ENCODE measurements around the gene FHAD1. TPM values are rescaled to one million over a fixed set of nuclear protein-coding genes. Genes with fewer than 3 reads are reported as not detected.

Gene FHAD1
- total RNA-seq, 1 donor: 0.72 TPM

GRCh38 chr1:15424981-15425380 lies 178.0 kb downstream of the FHAD1 start:
- Histone ChIP-seq H3K27ac (ENCODE audit: low read depth, low read length) (no peak overlapping the region), H3K9me3 (ENCODE audit: low read depth, low read length) (no peaks in the 10 kb centered on the region), H2AFZ (ENCODE audit: low read length) (no peak overlapping the region), H3K4me1 (ENCODE audit: insufficient read depth, low read length) (peaks cover 12% of the 10 kb centered on the region), H3K4me3 (ENCODE audit: insufficient read depth, low read length) (no peak overlapping the region), H3K27me3 (ENCODE audit: insufficient read depth, low read length) (no peaks in the 10 kb centered on the region), H4K20me1 (ENCODE audit: insufficient read depth, low read length) (peaks cover 35% of the 10 kb centered on the region), H3K79me2 (ENCODE audit: insufficient read depth, low read length) (peaks cover 57% of the 10 kb centered on the region), H3K36me3 (ENCODE audit: insufficient read depth, low read length) (peaks cover 9% of the 10 kb centered on the region), H3K4me2 (ENCODE audit: insufficient read depth, low read length) (no peak overlapping the region)
- no peak for TF ChIP-seq CTCF (IDR thresholded peaks at IDR 0.05; ENCODE audit: extremely low read depth, low read depth, low read length)
- DNase-seq (ENCODE audit: insufficient read length, low spot score, missing footprints): peak; percentile 72

- peak overlapping the region; percentile 33 for H3K27ac ChIP-seq (ENCODE audit: low read depth, low read length)
- H3K4me1 ChIP-seq (ENCODE audit: insufficient read depth, low read length): peaks cover 15% of the 10 kb centered on the region
- no peaks in the 10 kb centered on the region for H3K9me3 ChIP-seq (ENCODE audit: low read depth, low read length)
- H3K4me2 ChIP-seq (ENCODE audit: insufficient read depth, low read length): no peak overlapping the region
- no peak overlapping the region for H3K4me3 ChIP-seq (ENCODE audit: insufficient read depth, low read length)
- H3K27me3 ChIP-seq (ENCODE audit: insufficient read depth, low read length): no peaks in the 10 kb centered on the region
- DNase-seq (ENCODE audit: insufficient read length, low spot score, missing footprints): peak; percentile 1
- H3K79me2 ChIP-seq (ENCODE audit: insufficient read depth, low read length): peaks cover 52% of the 10 kb centered on the region
- H4K20me1 ChIP-seq (ENCODE audit: insufficient read depth, low read length): peaks cover 33% of the 10 kb centered on the region
- H3K36me3 ChIP-seq (ENCODE audit: insufficient read depth, low read length): peaks cover 12% of the 10 kb centered on the region
- H2AFZ ChIP-seq (ENCODE audit: low read length): no peak overlapping the region
- no peak for TF ChIP-seq CTCF (IDR thresholded peaks at IDR 0.05; ENCODE audit: extremely low read depth, low read depth, low read length)
Measured at GRCh38 chr1:15425521-15425920, 178.5 kb downstream of the FHAD1 start.

GRCh38 chr1:15425958-15426357 lies 178.9 kb downstream of the FHAD1 start:
- Histone ChIP-seq H2AFZ (ENCODE audit: low read length) (no peak overlapping the region), H3K27ac (ENCODE audit: low read depth, low read length) (peak overlapping the region; percentile 33), H4K20me1 (ENCODE audit: insufficient read depth, low read length) (peaks cover 31% of the 10 kb centered on the region), H3K36me3 (ENCODE audit: insufficient read depth, low read length) (peaks cover 15% of the 10 kb centered on the region), H3K79me2 (ENCODE audit: insufficient read depth, low read length) (peaks cover 47% of the 10 kb centered on the region), H3K27me3 (ENCODE audit: insufficient read depth, low read length) (no peaks in the 10 kb centered on the region), H3K4me2 (ENCODE audit: insufficient read depth, low read length) (no peak overlapping the region), H3K9me3 (ENCODE audit: low read depth, low read length) (no peaks in the 10 kb centered on the region), H3K4me1 (ENCODE audit: insufficient read depth, low read length) (peaks cover 15% of the 10 kb centered on the region), H3K4me3 (ENCODE audit: insufficient read depth, low read length) (no peak overlapping the region)
- peak; percentile 48 for DNase-seq (ENCODE audit: insufficient read length, low spot score, missing footprints)
- TF ChIP-seq CTCF (IDR thresholded peaks at IDR 0.05; ENCODE audit: extremely low read depth, low read depth, low read length): no peak

GRCh38 chr1:15426492-15427279 lies 179.7 kb downstream of the FHAD1 start:
- no peak overlapping the region for H3K4me3 ChIP-seq (ENCODE audit: insufficient read depth, low read length)
- H2AFZ ChIP-seq (ENCODE audit: low read length): no peak overlapping the region
- no peak for TF ChIP-seq CTCF (IDR thresholded peaks at IDR 0.05; ENCODE audit: extremely low read depth, low read depth, low read length)
- H3K27ac ChIP-seq (ENCODE audit: low read depth, low read length): peak overlapping the region; percentile 51
- H3K27me3 ChIP-seq (ENCODE audit: insufficient read depth, low read length): no peaks in the 10 kb centered on the region
- peaks cover 15% of the 10 kb centered on the region for H3K4me1 ChIP-seq (ENCODE audit: insufficient read depth, low read length)
- peaks cover 21% of the 10 kb centered on the region for H3K36me3 ChIP-seq (ENCODE audit: insufficient read depth, low read length)
- no peaks in the 10 kb centered on the region for H3K9me3 ChIP-seq (ENCODE audit: low read depth, low read length)
- H3K79me2 ChIP-seq (ENCODE audit: insufficient read depth, low read length): peaks cover 40% of the 10 kb centered on the region
- DNase-seq (ENCODE audit: insufficient read length, low spot score, missing footprints): peak; percentile 93
- no peak overlapping the region for H3K4me2 ChIP-seq (ENCODE audit: insufficient read depth, low read length)
- peaks cover 27% of the 10 kb centered on the region for H4K20me1 ChIP-seq (ENCODE audit: insufficient read depth, low read length)

Data from osteoblast (primary cell).